A549 treated with CORT108297 at 1 μM for 4 hours (cell line): ENCODE results near the gene SLC4A2. TPM values are rescaled to one million over a fixed set of nuclear protein-coding genes. Genes with fewer than 3 reads are reported as not detected.

Experiments used
- total RNA-seq: library from RNA; stranded (reverse); fragments of 200-300 nt; extraction: Qiagen RNA extraction; gene quantifications from 5 replicates; pipeline ENCODE4 v1.2.3, GENCODE V29; 2022

The SLC4A2 gene, protein sequence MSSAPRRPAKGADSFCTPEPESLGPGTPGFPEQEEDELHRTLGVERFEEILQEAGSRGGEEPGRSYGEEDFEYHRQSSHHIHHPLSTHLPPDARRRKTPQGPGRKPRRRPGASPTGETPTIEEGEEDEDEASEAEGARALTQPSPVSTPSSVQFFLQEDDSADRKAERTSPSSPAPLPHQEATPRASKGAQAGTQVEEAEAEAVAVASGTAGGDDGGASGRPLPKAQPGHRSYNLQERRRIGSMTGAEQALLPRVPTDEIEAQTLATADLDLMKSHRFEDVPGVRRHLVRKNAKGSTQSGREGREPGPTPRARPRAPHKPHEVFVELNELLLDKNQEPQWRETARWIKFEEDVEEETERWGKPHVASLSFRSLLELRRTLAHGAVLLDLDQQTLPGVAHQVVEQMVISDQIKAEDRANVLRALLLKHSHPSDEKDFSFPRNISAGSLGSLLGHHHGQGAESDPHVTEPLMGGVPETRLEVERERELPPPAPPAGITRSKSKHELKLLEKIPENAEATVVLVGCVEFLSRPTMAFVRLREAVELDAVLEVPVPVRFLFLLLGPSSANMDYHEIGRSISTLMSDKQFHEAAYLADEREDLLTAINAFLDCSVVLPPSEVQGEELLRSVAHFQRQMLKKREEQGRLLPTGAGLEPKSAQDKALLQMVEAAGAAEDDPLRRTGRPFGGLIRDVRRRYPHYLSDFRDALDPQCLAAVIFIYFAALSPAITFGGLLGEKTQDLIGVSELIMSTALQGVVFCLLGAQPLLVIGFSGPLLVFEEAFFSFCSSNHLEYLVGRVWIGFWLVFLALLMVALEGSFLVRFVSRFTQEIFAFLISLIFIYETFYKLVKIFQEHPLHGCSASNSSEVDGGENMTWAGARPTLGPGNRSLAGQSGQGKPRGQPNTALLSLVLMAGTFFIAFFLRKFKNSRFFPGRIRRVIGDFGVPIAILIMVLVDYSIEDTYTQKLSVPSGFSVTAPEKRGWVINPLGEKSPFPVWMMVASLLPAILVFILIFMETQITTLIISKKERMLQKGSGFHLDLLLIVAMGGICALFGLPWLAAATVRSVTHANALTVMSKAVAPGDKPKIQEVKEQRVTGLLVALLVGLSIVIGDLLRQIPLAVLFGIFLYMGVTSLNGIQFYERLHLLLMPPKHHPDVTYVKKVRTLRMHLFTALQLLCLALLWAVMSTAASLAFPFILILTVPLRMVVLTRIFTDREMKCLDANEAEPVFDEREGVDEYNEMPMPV
- total RNA-seq, result 191 to 306 TPM (median 300 TPM) in 5 replicates

DNA sequence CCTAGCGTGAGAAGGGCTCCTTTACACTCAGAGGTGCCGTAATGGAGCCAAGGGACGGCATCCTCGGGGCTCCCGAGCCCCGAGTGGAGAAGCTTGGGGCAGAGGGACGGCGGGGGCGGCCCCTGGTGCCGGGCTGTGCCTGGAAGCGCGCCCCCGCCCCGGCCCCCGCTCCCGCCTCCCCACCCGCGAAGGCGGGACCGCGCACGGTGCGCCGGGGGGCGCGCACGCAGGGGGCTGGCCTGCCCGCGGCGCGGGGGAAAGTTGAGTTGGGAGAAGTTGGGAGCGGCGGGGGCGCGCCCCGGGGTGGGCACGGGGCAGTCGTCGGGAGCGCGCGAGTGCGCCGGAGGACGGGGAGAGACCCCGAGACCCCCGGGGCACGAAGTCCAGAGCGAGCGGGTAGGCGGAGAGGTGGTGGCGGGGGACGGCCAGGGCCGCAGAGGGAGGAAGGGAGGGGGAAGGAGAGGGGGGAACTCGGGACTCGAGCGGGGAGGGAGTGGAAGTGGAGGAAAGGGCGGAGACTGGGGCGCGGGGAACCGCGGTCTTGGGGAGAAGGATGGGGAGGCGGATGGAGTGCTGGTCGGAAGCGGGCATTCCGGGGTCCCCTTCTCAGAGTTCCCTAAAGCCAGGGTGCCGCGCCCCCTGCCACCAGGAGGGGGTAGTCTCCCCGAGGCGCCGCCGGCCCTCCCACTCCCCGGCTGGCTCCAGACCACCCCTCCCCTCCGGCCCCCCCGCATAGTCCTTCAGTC lies at the start of gene SLC4A2:
Gene SLC4A2, plus strand, starts transcription at position 223 of the 746 bp plus-strand sequence. CDS start 2,399 bp downstream, outside the sequence.

GRCh38 chr7:151024435-151025056 lies 34.8 kb upstream of the SLC4A2 start, which contains the start of gene ATG9B:
Gene ATG9B, minus strand, starts transcription at chr7:151024494. Its CDS starts 71 bp downstream, at chr7:151024423.

DNA sequence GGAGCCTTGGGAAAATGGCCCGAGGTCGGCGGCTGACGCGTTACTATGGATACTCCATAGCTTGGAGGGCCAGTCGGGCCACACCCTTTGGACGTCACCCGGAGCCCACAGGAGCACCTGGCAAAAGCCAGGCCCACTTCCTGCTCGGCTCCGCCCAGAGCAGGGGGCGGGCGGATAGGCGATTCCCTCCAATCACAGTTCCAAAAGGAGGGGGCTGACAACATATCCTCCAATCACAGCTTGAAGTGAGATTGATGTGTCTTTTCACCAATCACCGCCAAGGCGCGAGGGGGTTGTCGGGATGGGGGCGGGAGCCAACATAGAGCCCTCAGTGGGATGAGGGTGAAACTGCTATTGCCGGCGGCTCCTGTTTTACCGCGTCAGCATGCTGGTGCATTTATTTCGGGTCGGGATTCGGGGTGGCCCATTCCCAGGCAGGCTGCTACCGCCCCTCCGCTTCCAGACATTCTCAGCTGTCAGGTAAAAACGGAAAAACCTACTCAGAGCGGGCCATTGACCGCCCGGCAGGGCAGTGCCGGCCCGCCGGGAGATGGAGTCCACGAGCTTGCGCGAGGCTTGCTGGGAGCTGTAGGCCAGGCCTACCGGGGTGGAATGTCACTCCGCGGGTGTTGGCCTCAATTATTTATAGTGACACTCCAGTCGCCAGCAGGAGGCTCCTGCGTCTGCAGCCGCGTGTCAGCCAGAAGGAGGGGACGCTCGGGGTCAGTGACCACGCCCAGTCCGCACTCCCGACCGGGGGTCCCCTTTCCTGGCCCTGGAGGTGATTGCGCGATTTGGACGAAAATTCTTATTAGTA lies 31.1 kb upstream of the SLC4A2 start, which contains the start of gene ABCB8:
Gene ABCB8, plus strand, starts transcription at position 320 of the 817 bp plus-strand sequence. Its CDS starts 66 bp downstream, at position 386.

GRCh38 chr7:151047976-151048815 lies 11.2 kb upstream of the SLC4A2 start, which contains the start of gene ASIC3:
Gene ASIC3, plus strand, starts transcription at chr7:151048531. Its CDS starts 355 bp downstream, at chr7:151048886.

DNA sequence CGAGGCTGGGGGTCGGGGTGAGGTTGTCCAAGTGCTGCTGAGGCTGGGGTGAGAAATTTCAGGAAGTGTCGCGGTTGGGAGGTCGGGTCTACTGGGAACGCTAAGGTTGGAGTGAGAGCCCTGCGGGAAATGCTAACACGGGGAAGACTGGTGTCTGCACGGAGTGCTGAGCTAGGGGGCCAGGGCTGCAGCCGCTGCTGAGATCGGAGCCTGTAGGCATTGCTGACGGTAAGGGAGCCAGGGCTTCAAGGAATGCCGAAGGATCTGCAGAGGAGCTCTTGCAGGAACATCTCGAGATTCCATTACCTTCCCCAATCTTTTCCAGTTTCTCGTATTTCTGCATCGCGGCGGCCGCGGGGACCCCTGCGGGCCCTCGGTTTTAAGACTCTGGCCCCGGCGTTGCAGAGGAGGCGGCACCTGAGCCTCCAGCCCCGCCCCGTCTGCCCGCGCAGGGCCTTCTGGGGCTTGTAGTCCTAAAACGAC lies 1.8 kb upstream of the SLC4A2 start, which contains the start of gene CDK5:
Gene CDK5, minus strand, starts transcription at position 392 of the 483 bp plus-strand sequence. Its CDS starts 49 bp downstream, at position 343.

GRCh38 chr7:151080522-151081169 lies 21.3 kb downstream of the SLC4A2 start, which contains the start of gene FASTK:
Gene FASTK, minus strand, starts transcription at chr7:151080809. Its CDS starts 43 bp downstream, at chr7:151080766.

GRCh38 chr7:151083071-151083823 lies 23.9 kb downstream of the SLC4A2 start, which contains the start of gene TMUB1:
Gene TMUB1, minus strand, starts transcription at chr7:151083493. Its CDS starts 930 bp downstream, at chr7:151082563.

DNA sequence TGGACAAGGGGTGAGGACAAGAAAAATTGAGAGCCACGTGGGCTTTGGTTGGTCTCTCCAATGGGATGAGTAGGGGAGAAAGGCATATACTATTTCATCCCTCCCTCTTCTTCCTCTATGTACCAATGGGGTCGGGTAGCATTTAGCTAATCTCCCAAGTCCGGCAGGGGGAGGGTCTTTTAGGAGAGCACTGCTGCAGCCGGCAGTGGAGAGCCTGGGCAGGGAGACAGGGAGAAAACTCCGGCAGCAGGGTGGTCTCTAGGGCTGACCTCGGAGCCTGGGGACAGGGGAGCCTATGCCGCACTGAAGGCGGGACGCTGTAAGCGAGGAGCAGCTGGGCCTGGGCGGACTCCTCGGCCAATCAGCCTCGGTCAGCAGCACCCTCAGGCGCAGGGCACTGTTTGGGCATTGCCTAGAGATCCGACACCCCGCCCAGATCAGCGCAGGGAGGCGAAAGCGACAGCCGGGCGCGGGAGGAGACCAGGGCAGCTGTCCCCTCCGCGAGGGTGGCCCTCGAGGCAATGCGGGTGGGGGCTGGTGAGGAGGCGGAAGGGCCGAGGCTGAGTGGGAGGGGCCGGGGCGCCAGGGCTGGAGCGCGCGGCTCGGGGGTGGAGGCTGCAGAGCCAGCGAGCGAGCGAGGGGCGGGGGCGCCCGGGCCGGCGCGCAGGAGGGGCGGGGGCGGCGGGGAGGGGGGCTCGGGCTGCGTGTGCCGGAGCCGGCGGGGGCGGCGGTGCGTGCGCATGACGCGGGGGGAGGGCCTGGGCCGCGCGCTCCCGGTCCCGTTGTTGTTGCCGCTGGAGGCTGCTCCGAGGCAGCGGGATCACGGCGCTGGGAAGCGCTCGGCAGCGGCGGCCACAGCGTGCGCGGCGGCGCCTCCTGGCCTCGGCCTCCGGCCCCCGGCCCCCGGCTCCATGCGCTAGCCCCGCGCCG lies 26.6 kb downstream of the SLC4A2 start, which contains the start of gene AGAP3:
Gene AGAP3, plus strand, starts transcription at position 785 of the 930 bp plus-strand sequence. CDS start 267 bp downstream, outside the sequence.

Other genes starting within 250 kb of the SLC4A2 start
- gene AOC1, start 207.1 kb upstream of the SLC4A2 start, total RNA-seq, result not detected in 5 replicates
- gene KCNH2, start 81.3 kb upstream of the SLC4A2 start, total RNA-seq, result 0.38 to 0.64 TPM (median 0.42 TPM) in 5 replicates
- 0.22 to 0.65 TPM (median 0.42 TPM) in 5 replicates for gene NOS3, start 68.6 kb upstream of the SLC4A2 start, total RNA-seq
- gene ATG9B, start 35.1 kb upstream of the SLC4A2 start, total RNA-seq, result 0.16 to 0.73 TPM (median 0.55 TPM) in 5 replicates
- gene ABCB8, start 31.1 kb upstream of the SLC4A2 start, total RNA-seq, result 33.1 to 55.2 TPM (median 52.6 TPM) in 5 replicates
- gene ASIC3, start 11.1 kb upstream of the SLC4A2 start, total RNA-seq, result 4.3 to 12.9 TPM (median 10.4 TPM) in 5 replicates
- 32.6 to 37.1 TPM (median 34.0 TPM) in 5 replicates for gene CDK5, start 1.7 kb upstream of the SLC4A2 start, total RNA-seq
- gene FASTK, start 21.2 kb downstream of the SLC4A2 start, total RNA-seq, result 52.6 to 89.4 TPM (median 82.4 TPM) in 5 replicates
- gene TMUB1, start 23.9 kb downstream of the SLC4A2 start, total RNA-seq, result 36.3 to 61.2 TPM (median 59.4 TPM) in 5 replicates
- gene AGAP3, start 26.9 kb downstream of the SLC4A2 start, total RNA-seq, result 43.0 to 72.3 TPM (median 69.5 TPM) in 5 replicates
- 0.10 to 0.18 TPM in 2 of 5 replicates, not detected in the others for gene GBX1, start 108.1 kb downstream of the SLC4A2 start, total RNA-seq
- gene ASB10, start 127.7 kb downstream of the SLC4A2 start, total RNA-seq, result not detected in 5 replicates
- gene H2BK1, start 150.9 kb downstream of the SLC4A2 start, total RNA-seq, result not detected in 5 replicates
- gene ABCF2, start 167.6 kb downstream of the SLC4A2 start, total RNA-seq, result 61.4 to 67.5 TPM (median 66.9 TPM) in 5 replicates
- gene CHPF2, start 172.9 kb downstream of the SLC4A2 start, total RNA-seq, result 38.2 to 52.9 TPM (median 47.8 TPM) in 5 replicates
- gene SMARCD3, start 189.1 kb downstream of the SLC4A2 start, total RNA-seq, result 8.6 to 12.4 TPM (median 10.4 TPM) in 5 replicates